Mucosa of stomach (tissue), 1 donor: ENCODE data around the gene SEC16A.

Experiments
- H3K27me3 ChIP-seq: one replicate; pipeline ENCODE4 v1.7.0; 2013; ENCODE audit warnings: mild to moderate bottlenecking, low read length; ENCODE audit not compliant: control insufficient read depth, insufficient read depth
- H3K36me3 ChIP-seq: one replicate; pipeline ENCODE4 v1.7.0; 2013; ENCODE audit warnings: low read length; ENCODE audit not compliant: control insufficient read depth, insufficient read depth
- H3K4me1 ChIP-seq: one replicate; pipeline ENCODE4 v1.7.0; 2013; ENCODE audit warnings: mild to moderate bottlenecking, low read length; ENCODE audit not compliant: control insufficient read depth, insufficient read depth
- H3K4me3 ChIP-seq: one replicate; pipeline ENCODE4 v1.7.0; 2013; ENCODE audit warnings: low read length
- H3K9ac ChIP-seq: one replicate; pipeline ENCODE4 v1.7.0; 2013; ENCODE audit warnings: mild to moderate bottlenecking, low read length, moderate library complexity
- H3K9me3 ChIP-seq: one replicate; pipeline ENCODE4 v1.7.0; 2013; ENCODE audit warnings: mild to moderate bottlenecking, low read length, moderate library complexity; ENCODE audit not compliant: control insufficient read depth
- donor health status: Pancreatic carcinoma.

Gene SEC16A

GRCh38 chr9:136423432-136424146 lies 59.3 kb downstream of the SEC16A start:
- Histone ChIP-seq H3K4me1 (no peaks in the 10 kb centered on the region), H3K36me3 (peaks cover under 1% of the 10 kb centered on the region)

GRCh38 chr9:136422876-136423275 lies 60.0 kb downstream of the SEC16A start:
- Histone ChIP-seq H3K4me3 (no peak overlapping the region), H3K9me3 (no peaks in the 10 kb centered on the region), H3K4me1 (no peaks in the 10 kb centered on the region), H3K27me3 (no peaks in the 10 kb centered on the region), H3K36me3 (peaks cover 8% of the 10 kb centered on the region), H3K9ac (no peak overlapping the region)

More at GRCh38 chr9:136423432-136424146, 59.3 kb downstream of the SEC16A start:
- Histone ChIP-seq H3K4me3 (no peak overlapping the region), H3K9me3 (no peaks in the 10 kb centered on the region), H3K9ac (no peak overlapping the region), H3K27me3 (no peaks in the 10 kb centered on the region)

GRCh38 chr9:136421791-136422190 lies 61.0 kb downstream of the SEC16A start:
- Histone ChIP-seq H3K4me3 (no peak overlapping the region), H3K9me3 (no peaks in the 10 kb centered on the region), H3K36me3 (peaks cover 9% of the 10 kb centered on the region), H3K4me1 (no peaks in the 10 kb centered on the region), H3K27me3 (no peaks in the 10 kb centered on the region), H3K9ac (no peak overlapping the region)

GRCh38 chr9:136419092-136419420 lies 63.8 kb downstream of the SEC16A start:
- H3K4me3 ChIP-seq = no peak overlapping the region
- H3K36me3 ChIP-seq = peaks cover 15% of the 10 kb centered on the region
- no peak overlapping the region for H3K9ac ChIP-seq
- H3K9me3 ChIP-seq = no peaks in the 10 kb centered on the region
- H3K4me1 ChIP-seq = no peaks in the 10 kb centered on the region
- H3K27me3 ChIP-seq = no peaks in the 10 kb centered on the region

- no peaks in the 10 kb centered on the region for H3K4me1 ChIP-seq
- no peak overlapping the region for H3K4me3 ChIP-seq
- H3K9ac ChIP-seq = no peak overlapping the region
- peaks cover 18% of the 10 kb centered on the region for H3K36me3 ChIP-seq
- H3K27me3 ChIP-seq = no peaks in the 10 kb centered on the region
- H3K9me3 ChIP-seq = no peaks in the 10 kb centered on the region
Measured at GRCh38 chr9:136418182-136419091, 64.4 kb downstream of the SEC16A start.

- peaks cover 2% of the 10 kb centered on the region for H3K4me1 ChIP-seq
- no peak overlapping the region for H3K9ac ChIP-seq
- H3K27me3 ChIP-seq = no peaks in the 10 kb centered on the region
- H3K36me3 ChIP-seq = peaks cover 26% of the 10 kb centered on the region
- no peaks in the 10 kb centered on the region for H3K9me3 ChIP-seq
- no peak overlapping the region for H3K4me3 ChIP-seq
Measured at GRCh38 chr9:136416914-136417313, 65.9 kb downstream of the SEC16A start.

- Histone ChIP-seq H3K9ac (no peak overlapping the region), H3K36me3 (peaks cover 26% of the 10 kb centered on the region), H3K4me3 (no peak overlapping the region), H3K27me3 (no peaks in the 10 kb centered on the region), H3K9me3 (no peaks in the 10 kb centered on the region), H3K4me1 (peaks cover 7% of the 10 kb centered on the region)
Measured at GRCh38 chr9:136416427-136416826, 66.4 kb downstream of the SEC16A start.

- Histone ChIP-seq H3K4me1 (peaks cover 16% of the 10 kb centered on the region), H3K9me3 (no peaks in the 10 kb centered on the region), H3K36me3 (peaks cover 19% of the 10 kb centered on the region), H3K27me3 (no peaks in the 10 kb centered on the region), H3K4me3 (no peak overlapping the region), H3K9ac (no peak overlapping the region)
Measured at GRCh38 chr9:136412962-136413361, 69.9 kb downstream of the SEC16A start.

GRCh38 chr9:136411378-136411777 lies 71.5 kb downstream of the SEC16A start:
- H3K27me3 ChIP-seq = no peaks in the 10 kb centered on the region
- H3K36me3 ChIP-seq = peaks cover 15% of the 10 kb centered on the region
- peaks cover 16% of the 10 kb centered on the region for H3K4me1 ChIP-seq
- peak overlapping the region; percentile 69 for H3K4me3 ChIP-seq
- peak overlapping the region; percentile 89 for H3K9ac ChIP-seq
- no peaks in the 10 kb centered on the region for H3K9me3 ChIP-seq

GRCh38 chr9:136410500-136411287 lies 72.1 kb downstream of the SEC16A start, which contains the start of the genes ENTR1 and PMPCA:
ENTR1 (minus strand) TSS chr9:136410614; CDS start chr9:136410397, 217 bp downstream.
PMPCA (plus strand) TSS chr9:136410658; CDS start chr9:136410669, 11 bp downstream.
- Histone ChIP-seq H3K9me3 (no peaks in the 10 kb centered on the region), H3K4me1 (peaks cover 16% of the 10 kb centered on the region), H3K36me3 (peaks cover 10% of the 10 kb centered on the region), H3K9ac (peak within 1 kb of the TSS; percentile 89), H3K4me3 (peak within 1 kb of the TSS; percentile 69), H3K27me3 (no peaks in the 10 kb centered on the region)

GRCh38 chr9:136409557-136410455 lies 73.0 kb downstream of the SEC16A start:
- peak overlapping the region; percentile 63 for H3K4me3 ChIP-seq
- H3K9ac ChIP-seq = peak overlapping the region; percentile 28
- peaks cover 10% of the 10 kb centered on the region for H3K36me3 ChIP-seq
- H3K27me3 ChIP-seq = no peaks in the 10 kb centered on the region
- H3K4me1 ChIP-seq = peaks cover 16% of the 10 kb centered on the region
- no peaks in the 10 kb centered on the region for H3K9me3 ChIP-seq
